BE2C (cell line): ENCODE results near the gene SMARCB1.

Source experiments
- DNase-seq: peaks from one replicate; pipeline ENCODE4 v3.0.0-alpha.2; 2020
- H3K27me3 ChIP-seq: fragments of 250-450 bp; sonication (Bioruptor Pico); 2 replicates; pipeline ENCODE4 v1.5.1; 2020; ENCODE audit warnings: mild to moderate bottlenecking
- H3K36me3 ChIP-seq: fragments of 250-450 bp; sonication (Bioruptor Pico); 2 replicates; pipeline ENCODE4 v1.5.1; 2020; ENCODE audit warnings: mild to moderate bottlenecking
- H3K4me1 ChIP-seq: fragments of 250-450 bp; sonication (Bioruptor Pico); 2 replicates; pipeline ENCODE4 v1.5.1; 2020
- H3K4me3 ChIP-seq: 2 replicates; pipeline ENCODE4 v1.5.1; 2011; ENCODE audit warnings: low read depth, low read length
- H3K9me3 ChIP-seq: fragments of 250-450 bp; sonication (Bioruptor Pico); 2 replicates; pipeline ENCODE4 v1.5.1; 2020
- TF ChIP-seq, protein P1 (sequence below): IDR thresholded peaks from 2 replicates; pipeline ENCODE4 v1.5.1; 2012; ENCODE audit warnings: mild to moderate bottlenecking, low read depth, low read length

Gene SMARCB1

DNA sequence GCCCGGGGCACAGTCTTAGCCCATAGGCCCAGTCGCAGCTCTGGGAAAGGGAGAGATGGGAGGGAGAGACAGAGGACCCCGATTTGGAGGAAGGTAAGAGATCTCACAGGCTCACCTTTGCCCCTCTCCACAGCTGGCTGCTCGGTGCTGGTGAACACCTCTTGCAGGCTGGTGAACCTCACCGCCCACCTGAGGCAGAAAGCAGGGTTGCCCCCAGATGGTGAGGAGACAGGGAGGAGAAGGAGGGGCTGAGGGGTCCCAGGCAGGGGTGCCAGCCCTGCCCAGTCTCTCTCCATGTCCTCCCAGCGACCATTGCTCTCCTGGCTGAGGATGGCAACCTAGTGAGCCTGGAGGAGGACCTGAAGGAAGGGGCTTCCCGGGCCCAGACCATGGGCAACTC, 22.8 kb upstream of the SMARCB1 start:
- DNase-seq = no peak
- TF ChIP-seq, protein P1, sequence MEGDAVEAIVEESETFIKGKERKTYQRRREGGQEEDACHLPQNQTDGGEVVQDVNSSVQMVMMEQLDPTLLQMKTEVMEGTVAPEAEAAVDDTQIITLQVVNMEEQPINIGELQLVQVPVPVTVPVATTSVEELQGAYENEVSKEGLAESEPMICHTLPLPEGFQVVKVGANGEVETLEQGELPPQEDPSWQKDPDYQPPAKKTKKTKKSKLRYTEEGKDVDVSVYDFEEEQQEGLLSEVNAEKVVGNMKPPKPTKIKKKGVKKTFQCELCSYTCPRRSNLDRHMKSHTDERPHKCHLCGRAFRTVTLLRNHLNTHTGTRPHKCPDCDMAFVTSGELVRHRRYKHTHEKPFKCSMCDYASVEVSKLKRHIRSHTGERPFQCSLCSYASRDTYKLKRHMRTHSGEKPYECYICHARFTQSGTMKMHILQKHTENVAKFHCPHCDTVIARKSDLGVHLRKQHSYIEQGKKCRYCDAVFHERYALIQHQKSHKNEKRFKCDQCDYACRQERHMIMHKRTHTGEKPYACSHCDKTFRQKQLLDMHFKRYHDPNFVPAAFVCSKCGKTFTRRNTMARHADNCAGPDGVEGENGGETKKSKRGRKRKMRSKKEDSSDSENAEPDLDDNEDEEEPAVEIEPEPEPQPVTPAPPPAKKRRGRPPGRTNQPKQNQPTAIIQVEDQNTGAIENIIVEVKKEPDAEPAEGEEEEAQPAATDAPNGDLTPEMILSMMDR = no peak
- Histone ChIP-seq H3K9me3 (no peaks in the 10 kb centered on the region), H3K27me3 (no peaks in the 10 kb centered on the region), H3K4me1 (peaks cover 18% of the 10 kb centered on the region; the same call in 1 of the 2 replicates), H3K4me3 (no peak overlapping the region; the same call in 1 of the 2 replicates), H3K36me3 (peaks cover 32% of the 10 kb centered on the region)

DNA sequence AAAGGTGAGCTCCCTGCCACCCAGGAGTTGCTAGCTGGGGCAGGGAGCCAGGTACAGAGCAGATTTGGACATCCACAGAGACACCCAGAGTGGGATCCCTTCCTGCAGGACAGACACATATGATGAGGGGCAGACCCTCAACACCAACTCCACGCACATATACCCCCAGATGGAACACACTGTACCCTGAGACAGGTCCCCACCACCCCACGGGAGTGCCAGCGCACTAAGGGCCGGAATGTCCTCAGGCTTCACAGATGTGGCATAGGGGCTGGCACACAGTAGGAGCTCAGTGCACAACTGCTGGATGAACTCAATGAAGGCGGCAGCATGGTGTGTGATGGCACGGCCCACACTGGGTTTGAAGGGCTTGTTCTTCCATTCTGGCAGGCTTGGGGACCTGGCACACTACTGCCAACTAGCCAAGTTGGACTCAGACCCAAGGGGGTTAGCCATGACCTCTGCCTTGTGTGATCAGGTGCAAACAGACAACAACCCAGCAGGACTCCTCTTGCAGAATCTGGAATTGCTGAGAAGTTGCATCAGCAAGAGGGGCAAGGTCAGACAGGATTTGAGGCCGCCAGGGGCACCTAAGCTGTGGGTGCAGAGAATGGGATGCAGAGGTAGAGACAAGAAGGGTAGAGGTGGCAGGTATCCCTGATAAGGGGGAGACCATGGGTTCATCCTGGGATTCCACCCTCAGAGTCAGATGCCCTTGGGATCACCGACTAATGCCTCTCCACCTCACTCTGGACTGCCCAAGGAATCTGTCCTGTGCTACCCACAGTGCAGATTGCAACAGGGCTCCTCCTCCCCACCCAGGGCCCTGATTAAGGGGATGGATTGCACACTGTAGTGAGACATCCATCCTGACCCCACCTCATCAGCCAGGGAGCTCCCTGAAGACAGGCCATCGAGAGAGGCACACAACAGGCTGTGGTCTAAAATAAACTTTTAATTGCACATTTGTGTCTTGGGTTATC, 21.6 kb upstream of the SMARCB1 start:
- Histone ChIP-seq H3K36me3 (peaks cover 32% of the 10 kb centered on the region), H3K4me1 (peaks cover 18% of the 10 kb centered on the region; the same call in 1 of the 2 replicates), H3K4me3 (peak overlapping the region; percentile 8; the same call in 1 of the 2 replicates), H3K9me3 (no peaks in the 10 kb centered on the region), H3K27me3 (no peaks in the 10 kb centered on the region)
- no peak for DNase-seq
- TF ChIP-seq, protein P1 = no peak

DNA sequence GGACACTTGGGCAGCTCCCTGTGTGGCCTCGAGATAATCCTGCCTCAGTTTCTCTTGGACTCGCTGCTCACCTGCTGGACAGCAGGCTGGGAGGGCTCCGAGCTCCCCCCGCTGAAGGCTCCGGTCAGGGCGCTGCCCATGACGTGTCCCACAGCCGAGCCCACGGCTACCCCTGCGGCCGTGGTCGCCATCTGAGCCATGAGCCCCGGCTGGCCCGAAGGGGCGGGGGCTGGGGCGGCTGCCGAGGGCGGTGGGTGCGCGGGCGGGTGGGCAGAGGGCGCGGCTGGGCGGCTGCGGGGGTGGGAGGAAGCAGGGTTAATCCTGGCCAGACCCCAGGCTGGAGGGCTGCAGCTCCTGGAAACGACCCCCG, 19.5 kb upstream of the SMARCB1 start:
- H3K27me3 ChIP-seq = no peaks in the 10 kb centered on the region
- TF ChIP-seq, protein P1 = no peak
- no peaks in the 10 kb centered on the region for H3K9me3 ChIP-seq
- peak overlapping the region; percentile 94 for H3K4me3 ChIP-seq
- peaks cover 18% of the 10 kb centered on the region for H3K4me1 ChIP-seq
- peaks cover 32% of the 10 kb centered on the region for H3K36me3 ChIP-seq
- no peak for DNase-seq

DNA sequence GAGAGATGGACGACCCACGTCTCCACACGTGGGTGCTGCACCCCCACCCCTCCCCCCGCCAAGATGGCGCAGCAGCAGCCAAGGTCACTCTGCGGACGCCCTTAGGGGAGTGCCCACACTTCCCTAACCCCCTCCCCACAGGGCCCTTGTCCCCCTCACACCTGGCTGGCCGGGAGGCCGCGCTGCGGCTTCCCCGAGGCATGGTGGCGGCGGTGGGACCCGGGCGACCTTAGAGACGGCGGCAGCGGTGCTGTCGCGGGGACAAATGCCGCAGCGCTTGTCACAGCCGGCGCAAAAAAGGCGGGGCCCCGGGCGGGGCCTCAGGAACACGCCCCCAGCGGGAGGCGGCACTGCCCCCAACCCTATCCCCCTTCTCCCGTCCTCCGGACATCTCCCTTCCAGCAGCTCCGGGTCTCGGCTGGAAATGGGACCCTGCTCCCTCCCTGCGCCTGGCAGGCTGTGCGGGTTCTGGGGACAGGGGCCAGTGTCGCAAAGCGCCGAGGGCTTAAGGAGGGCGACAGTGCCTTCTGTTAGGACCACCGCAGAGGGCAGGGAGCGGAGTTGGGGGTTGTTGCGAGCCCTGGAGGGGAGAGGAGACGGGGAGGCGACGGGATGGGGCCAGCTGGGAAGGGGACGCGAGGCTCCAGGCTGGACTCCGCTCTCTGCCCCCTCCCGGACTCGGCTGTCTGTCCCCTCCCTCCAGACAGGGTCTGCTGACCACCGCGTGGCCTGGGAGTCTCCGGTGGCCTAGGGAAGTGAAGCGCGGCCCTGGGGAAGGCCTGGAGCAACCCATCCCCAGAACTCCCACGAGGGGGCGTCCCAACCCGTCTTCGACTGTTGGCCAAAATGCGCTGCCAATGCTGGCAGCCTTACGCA, 18.9 kb upstream of the SMARCB1 start, which contains the start of gene CHCHD10:
Gene CHCHD10 (minus strand): TSS at position 300 of the 876 bp plus-strand sequence. CDS start 98 bp downstream, at position 202.
- H3K36me3 ChIP-seq = peaks cover 30% of the 10 kb centered on the region
- peak within 1 kb of the TSS; percentile 94 for H3K4me3 ChIP-seq
- TF ChIP-seq, protein P1 = peak; percentile 84
- DNase-seq = peak; percentile 94
- peaks cover 17% of the 10 kb centered on the region for H3K4me1 ChIP-seq
- no peaks in the 10 kb centered on the region for H3K27me3 ChIP-seq
- no peaks in the 10 kb centered on the region for H3K9me3 ChIP-seq

DNA sequence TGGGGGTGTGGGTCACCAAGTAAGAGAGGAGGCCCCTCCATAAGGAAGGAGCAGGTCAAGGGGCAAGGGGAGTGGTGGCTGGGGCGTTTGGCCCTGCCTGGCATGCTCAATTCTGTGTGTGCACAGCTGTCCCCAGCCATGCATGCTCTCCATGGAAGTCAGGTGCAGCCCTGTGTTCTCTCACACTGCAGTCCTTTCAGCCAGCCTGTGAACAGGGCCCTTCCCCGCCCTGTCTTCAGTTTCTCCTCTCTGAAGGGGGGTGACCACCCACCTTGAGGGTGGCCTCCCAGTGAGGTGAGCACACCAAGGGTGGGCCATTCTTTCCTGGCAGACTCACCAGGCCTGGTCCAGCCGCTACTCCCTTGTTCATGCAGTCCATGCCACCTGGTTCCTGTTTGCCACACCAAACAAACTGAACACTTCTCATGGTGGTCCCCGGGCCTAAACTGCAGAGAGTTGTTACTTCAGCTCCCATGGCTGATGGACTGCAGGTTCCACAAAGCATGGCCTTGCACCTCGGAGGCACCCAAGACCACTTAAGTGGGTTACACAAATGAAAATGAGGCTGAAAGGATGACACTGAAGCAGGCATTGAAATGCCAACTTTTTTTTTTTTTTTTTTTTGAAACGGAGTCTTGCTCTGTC, 17.3 kb upstream of the SMARCB1 start:
- Histone ChIP-seq H3K9me3 (no peaks in the 10 kb centered on the region), H3K4me1 (peaks cover 7% of the 10 kb centered on the region), H3K36me3 (peaks cover 20% of the 10 kb centered on the region), H3K27me3 (no peaks in the 10 kb centered on the region), H3K4me3 (no peak overlapping the region)
- DNase-seq = no peak
- TF ChIP-seq, protein P1 = no peak
